PC-3 (cell line): ENCODE measurements around the gene ASB18. TPM values are rescaled to one million over a fixed set of nuclear protein-coding genes. Genes with fewer than 3 reads are reported as not detected.

Experiments used
- ATAC-seq: fragments of 200-7000 bp; cut with Tn5 transposase; 2 replicates; pipeline ENCODE4 v1.9.1; 2020; ENCODE audit warnings: mild to moderate bottlenecking, moderate library complexity
- BruUV-seq: library from RNA; stranded (reverse); fragments of 400-500 nt; replicated peaks from 2 replicates; lab custom pipeline; 2021; lab: Mats Ljungman, UMichigan
- CTCF ChIA-PET: fragments of 300-600 bp; sonication (Branson Sonifier 250); formaldehyde crosslinking; loops from one replicate; lab custom pipeline; 2022; ENCODE audit warnings: antibody characterized with exemption; lab: Charles Lee
- POLR2A ChIA-PET: fragments of 300-600 bp; sonication (Branson Sonifier 250); formaldehyde crosslinking; loops from one replicate; lab custom pipeline; 2022; ENCODE audit warnings: antibody characterized with exemption; ENCODE audit not compliant: unreplicated experiment; lab: Charles Lee
- DNase-seq: peaks from one replicate; pipeline ENCODE4 v3.0.0-alpha.2; 2015
- H2AFZ ChIP-seq: fragments of 300-600 bp; sonication (generic); 2 replicates; pipeline ENCODE4 v1.6.0; 2016; ENCODE audit warnings: antibody characterized with exemption, low read length
- H3F3A ChIP-seq: fragments of 300-600 bp; sonication (generic); one replicate; pipeline ENCODE4 v1.6.0; 2017; ENCODE audit warnings: antibody characterized with exemption, low read length, control low read depth, mild to moderate bottlenecking; ENCODE audit not compliant: unreplicated experiment
- H3K27ac ChIP-seq: fragments of 300-600 bp; sonication (generic); 2 replicates; pipeline ENCODE4 v1.5.1; 2016; ENCODE audit warnings: mild to moderate bottlenecking, low read length
- H3K27me3 ChIP-seq: fragments of 300-600 bp; sonication (generic); 2 replicates; pipeline ENCODE4 v1.6.1; 2016; ENCODE audit warnings: low read length, mixed read lengths
- H3K36me3 ChIP-seq: fragments of 300-600 bp; sonication (generic); 2 replicates; pipeline ENCODE4 v1.6.1; 2016; ENCODE audit warnings: low read depth, mixed run types, low read length, mixed read lengths
- H3K4me1 ChIP-seq: fragments of 300-600 bp; sonication (generic); 2 replicates; pipeline ENCODE4 v1.5.1; 2016; ENCODE audit warnings: low read length; ENCODE audit not compliant: insufficient read depth
- H3K4me2 ChIP-seq: fragments of 300-600 bp; sonication (generic); 2 replicates; pipeline ENCODE4 v1.6.0; 2016; ENCODE audit warnings: low read length
- H3K4me3 ChIP-seq: fragments of 300-600 bp; sonication (generic); 2 replicates; pipeline ENCODE4 v1.5.1; 2016; ENCODE audit warnings: mild to moderate bottlenecking, low read length, mixed read lengths
- H3K79me2 ChIP-seq: fragments of 300-600 bp; sonication (generic); 2 replicates; pipeline ENCODE4 v1.6.1; 2017; ENCODE audit warnings: low read length, mixed read lengths
- H3K9ac ChIP-seq: fragments of 300-600 bp; sonication (generic); 2 replicates; pipeline ENCODE4 v1.6.0; 2016; ENCODE audit warnings: mild to moderate bottlenecking, low read length
- H3K9me2 ChIP-seq: fragments of 300-600 bp; sonication (generic); replicated peaks from 2 replicates; pipeline ENCODE4 v1.6.1; 2016; ENCODE audit warnings: mixed run types, low read length, mixed read lengths
- H3K9me3 ChIP-seq: fragments of 300-600 bp; sonication (generic); 2 replicates; pipeline ENCODE4 v1.6.1; 2016; ENCODE audit warnings: low read length, mixed read lengths
- H4K20me1 ChIP-seq: fragments of 300-600 bp; sonication (generic); 2 replicates; pipeline ENCODE4 v1.6.1; 2016; ENCODE audit warnings: low read length, mixed read lengths
- EZH2 ChIP-seq: fragments of 300-600 bp; sonication (generic); IDR thresholded peaks from one replicate; pipeline ENCODE4 v1.6.1; 2017; ENCODE audit warnings: antibody characterized with exemption, mild to moderate bottlenecking, low read length; ENCODE audit not compliant: unreplicated experiment
- EZH2phosphoT487 ChIP-seq: fragments of 300-600 bp; sonication (generic); IDR thresholded peaks from 2 replicates; pipeline ENCODE4 v1.6.1; 2018; ENCODE audit warnings: mild to moderate bottlenecking, antibody characterized with exemption, low read length, borderline replicate concordance
- intact Hi-C: fragments of 100-400 bp; cut with micrococcal nuclease; formaldehyde crosslinking; loops from 2 replicates; pipeline ENCODE4 v1.9.0; 2023
- total RNA-seq: library from RNA; depleted of rRNA; stranded (reverse); fragments of >200 nt; gene quantifications from 2 replicates; pipeline ENCODE4 v1.2.3, GENCODE V29; 2014
- TF ChIP-seq, protein P1 (sequence below): fragments of 300-600 bp; sonication (generic); conservative IDR thresholded peaks from 2 replicates; pipeline ENCODE4 v1.5.1; 2017; ENCODE audit warnings: antibody characterized with exemption, low read depth, mild to moderate bottlenecking, low read length

The ASB18 gene
- total RNA-seq, 1 experiment from 2014 or later, result 0.15 TPM

DNA sequence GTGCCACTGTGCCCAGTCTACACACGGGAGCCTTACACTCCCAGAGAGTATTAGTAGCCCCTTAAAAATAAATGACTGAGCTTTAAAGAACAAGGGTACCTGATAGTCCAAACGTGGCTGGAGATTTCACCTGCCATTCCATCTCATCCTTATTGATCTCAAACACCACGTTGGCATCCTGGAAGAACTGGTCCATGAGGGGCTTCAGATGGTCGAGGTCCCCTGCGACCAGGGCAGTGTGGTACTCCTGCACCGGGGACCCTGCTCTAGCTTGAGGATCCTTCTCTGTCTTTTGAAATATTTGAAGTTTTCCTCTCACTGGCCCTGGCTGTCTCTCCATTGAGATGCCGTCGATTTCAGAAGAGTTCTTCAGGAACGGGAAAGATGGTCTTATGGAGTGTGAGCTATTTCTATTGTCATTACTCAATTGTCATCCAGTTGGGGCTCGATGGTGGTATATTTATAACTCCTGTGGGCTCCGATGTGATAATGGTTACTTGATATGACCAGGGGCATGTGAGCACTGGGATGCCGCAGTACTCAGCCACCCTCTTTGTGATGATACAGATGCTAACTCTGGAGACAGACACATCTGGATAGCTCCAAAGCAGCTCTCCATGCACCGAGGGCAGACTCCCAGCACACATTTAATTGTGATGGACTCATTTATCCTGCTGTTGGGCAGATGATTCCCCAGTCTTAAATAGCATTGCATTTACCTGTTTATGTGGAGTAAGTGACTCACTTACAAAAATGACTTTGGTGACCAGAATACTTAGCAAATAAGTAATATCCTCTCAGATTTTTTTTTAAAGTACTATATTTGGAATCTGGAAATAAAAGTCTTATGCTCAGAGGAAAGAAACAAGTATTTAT is 22.8 kb downstream of the ASB18 start:
- Histone ChIP-seq H4K20me1 (no peaks in the 10 kb centered on the region), H3K79me2 (no peaks in the 10 kb centered on the region), H3K27ac (no peak overlapping the region), H3K36me3 (no peaks in the 10 kb centered on the region), H3K4me3 (no peak overlapping the region), H3K4me1 (no peaks in the 10 kb centered on the region), H3K27me3 (no peaks in the 10 kb centered on the region), H3K9me2 (no peaks in the 10 kb centered on the region), H2AFZ (no peak overlapping the region), H3F3A (no peaks in the 10 kb centered on the region), H3K4me2 (no peak overlapping the region), H3K9me3 (no peaks in the 10 kb centered on the region), H3K9ac (no peak overlapping the region)
- ATAC-seq, result no peak; the same call in 1 of the 2 replicates
- intact Hi-C loops, result no loop called here
- no peak for DNase-seq
- no TSS peak for BruUV-seq
- TF ChIP-seq, protein P1, sequence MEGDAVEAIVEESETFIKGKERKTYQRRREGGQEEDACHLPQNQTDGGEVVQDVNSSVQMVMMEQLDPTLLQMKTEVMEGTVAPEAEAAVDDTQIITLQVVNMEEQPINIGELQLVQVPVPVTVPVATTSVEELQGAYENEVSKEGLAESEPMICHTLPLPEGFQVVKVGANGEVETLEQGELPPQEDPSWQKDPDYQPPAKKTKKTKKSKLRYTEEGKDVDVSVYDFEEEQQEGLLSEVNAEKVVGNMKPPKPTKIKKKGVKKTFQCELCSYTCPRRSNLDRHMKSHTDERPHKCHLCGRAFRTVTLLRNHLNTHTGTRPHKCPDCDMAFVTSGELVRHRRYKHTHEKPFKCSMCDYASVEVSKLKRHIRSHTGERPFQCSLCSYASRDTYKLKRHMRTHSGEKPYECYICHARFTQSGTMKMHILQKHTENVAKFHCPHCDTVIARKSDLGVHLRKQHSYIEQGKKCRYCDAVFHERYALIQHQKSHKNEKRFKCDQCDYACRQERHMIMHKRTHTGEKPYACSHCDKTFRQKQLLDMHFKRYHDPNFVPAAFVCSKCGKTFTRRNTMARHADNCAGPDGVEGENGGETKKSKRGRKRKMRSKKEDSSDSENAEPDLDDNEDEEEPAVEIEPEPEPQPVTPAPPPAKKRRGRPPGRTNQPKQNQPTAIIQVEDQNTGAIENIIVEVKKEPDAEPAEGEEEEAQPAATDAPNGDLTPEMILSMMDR, result no peak
- TF ChIP-seq EZH2phosphoT487 (no peak), EZH2 (no peak)
- ChIA-PET CTCF (no interaction called here), POLR2A (no interaction called here)

GRCh38 chr2:236240228-236240990 is 23.8 kb downstream of the ASB18 start:
- Histone ChIP-seq H4K20me1 (no peaks in the 10 kb centered on the region), H3K27ac (no peak overlapping the region), H3K9me3 (no peaks in the 10 kb centered on the region), H2AFZ (no peak overlapping the region), H3F3A (no peaks in the 10 kb centered on the region), H3K4me1 (no peaks in the 10 kb centered on the region), H3K36me3 (no peaks in the 10 kb centered on the region), H3K27me3 (no peaks in the 10 kb centered on the region), H3K9ac (no peak overlapping the region), H3K4me3 (no peak overlapping the region), H3K4me2 (no peak overlapping the region), H3K9me2 (no peaks in the 10 kb centered on the region), H3K79me2 (no peaks in the 10 kb centered on the region)
- no TSS peak for BruUV-seq
- TF ChIP-seq EZH2, result no peak
- TF ChIP-seq EZH2phosphoT487, result no peak
- TF ChIP-seq, protein P1, result no peak
- intact Hi-C loops, result no loop called here
- DNase-seq, result no peak
- POLR2A ChIA-PET, result no interaction called here
- no peak for ATAC-seq
- CTCF ChIA-PET, result no interaction called here
